Astrocyte of the hippocampus (primary cell): ENCODE data around the gene CORO2B.

Experiments used
- DNase-seq: peaks from one replicate; pipeline ENCODE4 v3.0.0; 2011; ENCODE audit warnings: low read depth, low spot score

The CORO2B gene

GRCh38 chr15:68572309-68572708 is 6.5 kb upstream of the CORO2B start:
- DNase-seq = no peak

GRCh38 chr15:68572921-68573320 is 5.9 kb upstream of the CORO2B start:
- no peak for DNase-seq

DNA sequence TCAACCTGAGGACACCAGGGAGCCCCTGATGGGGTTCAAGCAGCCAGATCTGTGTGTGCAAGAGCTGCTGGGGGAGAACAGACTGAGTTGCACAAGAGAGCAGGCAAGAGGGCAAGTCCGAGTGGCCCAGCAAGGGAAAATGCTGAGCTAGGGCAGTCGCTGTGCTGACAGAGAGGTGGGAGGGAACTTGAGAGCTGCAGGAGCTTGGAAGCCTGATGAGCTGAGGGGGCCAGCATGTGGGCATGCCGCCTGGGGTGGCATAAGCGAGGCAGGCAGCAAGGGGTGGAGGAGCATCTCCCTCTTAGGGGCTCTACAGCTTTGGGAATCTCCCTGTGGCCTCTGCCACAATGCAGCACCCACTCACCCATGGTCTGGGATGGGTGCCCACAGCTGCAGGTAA is 4.7 kb upstream of the CORO2B start:
- no peak for DNase-seq

DNA sequence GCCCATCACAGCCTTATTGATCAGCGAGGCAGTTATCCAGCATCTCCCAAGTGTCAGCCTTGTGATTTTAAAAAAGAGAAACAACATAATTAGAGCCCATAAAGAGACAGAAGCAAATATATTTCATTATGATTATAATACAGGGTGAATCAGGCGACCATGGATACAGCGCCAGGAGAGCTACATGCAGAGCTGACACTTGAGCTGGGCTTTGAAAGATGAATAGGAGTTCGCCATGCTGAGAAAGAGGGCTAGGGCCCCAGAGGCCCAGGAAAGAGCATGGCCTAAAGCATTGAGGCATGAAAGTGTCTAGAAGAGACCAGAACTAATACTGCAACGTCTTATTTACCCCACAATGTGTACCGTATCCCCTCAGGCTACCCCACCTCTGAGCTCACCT is 4.2 kb upstream of the CORO2B start:
- no peak for DNase-seq

- no peak for DNase-seq
Observed at GRCh38 chr15:68576235-68576892, 2.4 kb upstream of the CORO2B start.

DNA sequence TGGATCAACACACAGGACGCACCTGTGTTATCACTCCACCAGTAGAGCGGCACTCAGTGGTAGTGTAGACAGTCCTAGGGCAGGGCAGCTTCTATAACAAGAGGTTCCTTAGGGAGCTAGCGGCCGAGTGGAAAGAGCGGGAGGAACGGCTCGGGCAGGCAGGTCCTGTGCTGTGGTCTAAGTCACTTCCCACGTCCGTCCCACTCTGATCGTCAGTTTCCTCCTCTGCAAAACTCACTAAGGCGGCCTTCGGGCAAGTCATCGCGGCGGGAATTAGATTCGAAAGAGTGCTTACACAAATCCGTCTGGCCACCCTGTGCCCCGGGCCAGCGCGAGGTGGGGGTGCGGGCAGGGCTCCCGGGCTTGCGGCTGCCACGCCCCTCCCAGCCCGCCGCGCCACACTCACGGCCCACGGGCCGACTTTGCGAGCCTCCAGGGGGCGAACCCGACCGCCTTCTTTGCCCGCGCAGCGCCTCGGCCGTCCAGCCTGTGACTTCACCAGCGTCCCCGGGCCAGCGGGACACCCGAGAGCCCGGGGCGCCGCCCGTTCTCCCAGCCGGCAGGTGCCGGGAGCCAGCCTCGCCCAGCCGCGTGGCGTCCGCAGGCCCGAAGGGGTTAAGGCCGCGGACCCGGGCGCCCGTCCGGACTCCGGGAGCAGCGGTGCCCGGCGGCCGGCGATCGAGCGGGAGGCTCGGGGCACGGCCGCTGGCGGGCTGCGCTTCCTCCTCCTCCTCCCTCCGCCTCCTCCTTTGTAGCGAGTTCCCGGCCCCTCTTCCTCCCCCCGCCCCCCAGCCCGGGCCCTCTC is 416 bp upstream of the CORO2B start:
- peak; percentile 91 for DNase-seq

GRCh38 chr15:68580026-68580882 is 1.5 kb downstream of the CORO2B start:
- DNase-seq = no peak

DNA sequence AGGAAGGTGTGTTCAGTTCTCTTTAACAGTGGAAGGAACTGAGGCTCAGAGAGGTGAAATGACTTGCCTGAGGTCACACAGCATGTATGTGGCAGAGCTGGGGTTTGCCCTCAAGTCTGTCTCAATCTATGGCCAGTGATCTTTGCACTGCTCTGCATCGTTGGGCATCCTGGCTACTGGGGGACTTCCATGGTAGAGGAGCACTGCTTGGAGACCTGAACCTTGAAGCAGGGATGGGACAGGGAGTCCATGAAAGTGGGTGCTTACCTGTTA is 2.0 kb downstream of the CORO2B start:
- no peak for DNase-seq

DNA sequence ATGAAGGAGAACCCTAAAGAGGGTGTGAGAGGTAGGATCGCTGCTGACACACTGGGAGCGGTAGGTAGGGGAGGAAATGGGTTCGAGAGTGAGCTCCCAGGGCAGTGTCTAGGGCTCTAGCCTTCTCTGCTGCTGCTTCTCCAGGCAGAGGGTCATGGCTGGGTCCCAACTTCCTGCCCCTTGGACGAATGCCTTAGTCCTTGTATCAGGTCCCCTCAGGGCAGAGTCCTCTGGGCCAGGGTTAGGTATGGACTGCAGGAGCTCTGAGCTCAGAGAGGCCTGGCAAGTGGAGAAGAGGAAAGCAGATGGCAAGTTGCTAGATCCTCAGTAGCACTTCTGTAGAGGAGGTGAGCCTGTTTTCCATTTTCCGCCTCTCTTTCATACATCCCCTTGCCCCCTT is 2.9 kb downstream of the CORO2B start:
- DNase-seq = no peak

- no peak for DNase-seq
Observed at GRCh38 chr15:68582236-68582635, 3.4 kb downstream of the CORO2B start.

DNA sequence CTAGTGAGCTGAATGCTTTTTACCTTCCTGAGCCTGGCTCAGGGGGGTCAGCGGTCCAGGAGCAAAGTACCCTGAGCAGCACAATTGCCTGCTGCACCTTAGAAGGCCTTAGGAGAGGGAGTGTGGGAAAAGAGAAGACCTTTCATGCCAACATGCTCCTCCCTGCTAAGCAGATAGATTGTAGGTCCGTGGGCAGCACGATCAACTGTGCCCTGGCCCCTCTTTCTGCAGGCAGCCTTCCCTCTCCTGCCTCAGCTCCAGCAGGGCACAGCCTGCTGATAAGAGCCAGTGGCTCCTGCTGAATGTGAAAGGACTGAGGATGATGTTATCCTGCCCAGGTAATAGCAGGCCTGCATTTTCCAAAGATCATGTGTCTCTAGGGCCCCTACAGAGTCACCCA is 4.1 kb downstream of the CORO2B start:
- DNase-seq = no peak

- DNase-seq = no peak
Observed at GRCh38 chr15:68583321-68583720, 4.5 kb downstream of the CORO2B start.

DNA sequence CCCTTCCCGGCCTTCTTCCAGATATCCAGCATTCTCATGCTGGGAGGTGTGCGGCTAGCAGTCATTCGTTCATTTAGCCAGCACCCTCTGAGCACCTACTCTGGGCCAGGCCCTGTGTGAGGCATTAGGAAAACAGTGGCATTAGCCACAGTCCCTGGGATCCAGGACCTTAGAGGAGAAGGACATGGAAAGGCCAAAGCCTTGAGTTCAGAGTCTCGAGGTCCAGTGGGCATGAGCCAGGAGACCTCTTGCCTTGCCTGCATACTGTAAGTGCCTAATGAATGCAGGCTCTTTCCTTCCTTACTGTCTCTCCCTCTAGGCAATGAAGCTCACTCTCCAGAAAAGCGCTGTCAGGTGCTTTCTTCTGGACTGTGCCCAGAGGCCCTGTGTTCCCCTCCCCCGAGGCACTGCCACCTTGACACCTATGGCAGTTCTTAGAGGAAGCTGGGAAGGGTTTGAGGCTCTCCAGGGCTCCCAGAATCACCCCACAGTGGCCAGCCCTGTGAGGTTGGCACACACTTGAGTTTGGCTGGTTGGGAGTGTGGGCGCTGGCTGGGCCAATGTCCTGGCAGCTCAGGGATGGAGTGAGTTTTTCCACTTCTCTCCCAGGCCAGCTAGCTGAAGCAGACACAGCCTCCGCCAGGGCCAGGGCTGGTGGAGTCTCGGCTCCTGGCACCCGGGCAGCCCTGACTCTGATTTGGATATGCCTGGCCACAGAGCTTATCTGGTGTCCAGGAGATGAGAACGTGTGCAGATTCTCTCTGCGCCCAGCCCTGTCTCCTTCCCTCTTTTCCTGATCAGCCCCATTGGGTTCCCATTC is 5.4 kb downstream of the CORO2B start:
- no peak for DNase-seq

- no peak for DNase-seq
Observed at GRCh38 chr15:68584756-68585573, 6.2 kb downstream of the CORO2B start.

GRCh38 chr15:68585574-68586273 is 6.9 kb downstream of the CORO2B start:
- no peak for DNase-seq

- DNase-seq = no peak
Observed at GRCh38 chr15:68586274-68586961, 7.6 kb downstream of the CORO2B start.

DNA sequence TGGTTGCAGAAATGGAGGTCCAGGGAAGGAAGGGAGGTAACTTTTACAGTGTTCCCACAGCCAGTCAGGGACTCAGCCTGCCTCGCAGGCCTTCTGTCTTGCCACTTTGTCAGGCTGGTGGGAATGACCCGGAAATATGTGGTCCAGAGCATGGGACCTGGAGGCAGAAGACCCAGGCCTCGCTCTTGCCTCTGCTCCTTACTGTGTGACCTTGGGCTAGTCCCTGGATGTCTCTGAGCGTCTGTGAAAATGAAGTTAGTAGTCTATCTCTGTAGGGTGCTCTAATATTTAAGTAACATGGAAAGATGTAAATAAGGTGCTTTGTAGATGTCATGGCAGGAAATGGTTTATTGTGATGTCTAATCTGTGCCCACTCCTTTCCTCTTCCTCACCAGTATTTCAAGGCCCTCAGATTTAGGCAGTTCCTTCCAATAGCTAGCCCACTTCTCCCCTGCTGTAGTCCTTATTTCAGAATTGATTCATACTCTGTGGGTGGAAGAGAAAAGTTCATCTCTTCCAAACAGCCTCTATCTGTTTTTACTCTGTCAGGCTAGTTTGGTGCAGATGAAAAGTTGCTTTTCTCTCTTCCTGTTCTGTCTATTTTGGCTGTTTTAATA is 9.1 kb downstream of the CORO2B start:
- DNase-seq = no peak

GRCh38 chr15:68589053-68589452 is 10.3 kb downstream of the CORO2B start:
- no peak for DNase-seq
